ENCODE measurements around the gene SNUPN. TPM values are rescaled to one million over a fixed set of nuclear protein-coding genes. Genes with fewer than 3 reads are reported as not detected.
A peak's percentile ranks its signal among the peaks of the same experiment; 100 is the strongest.

SNUPN gene
- total RNA-seq, 2 donors from 2014 or later = 13.7 to 17.3 TPM

GRCh38 chr15:75631935-75632334 is 6.4 kb upstream of the SNUPN start:
- no peak for DNase-seq (ENCODE audit: low spot score)

GRCh38 chr15:75622505-75622904 is 3.0 kb downstream of the SNUPN start:
- no peak overlapping the region for H3K27ac ChIP-seq
- peaks cover 0 to 14% of the 10 kb centered on the region in 2 donors for H3K4me1 ChIP-seq
- peaks cover 20% of the 10 kb centered on the region for H3K36me3 ChIP-seq
- H3K27me3 ChIP-seq = no peaks in the 10 kb centered on the region
- H3K9me3 ChIP-seq = no peaks in the 10 kb centered on the region
- no peak for TF ChIP-seq CTCF (IDR thresholded peaks at IDR 0.05)
- no peak for DNase-seq (ENCODE audit: low spot score)
- no peak overlapping the region for H3K4me3 ChIP-seq

More at GRCh38 chr15:75631935-75632334, 6.4 kb upstream of the SNUPN start:
- Histone ChIP-seq H3K4me1 (peaks cover 0 to 2% of the 10 kb centered on the region in 2 donors), H3K27ac (no peak overlapping the region), H3K36me3 (no peaks in the 10 kb centered on the region), H3K27me3 (no peaks in the 10 kb centered on the region), H3K4me3 (no peak overlapping the region), H3K9me3 (no peaks in the 10 kb centered on the region)
- TF ChIP-seq CTCF (IDR thresholded peaks at IDR 0.05) = no peak

- Histone ChIP-seq H3K4me3 (no peak overlapping the region), H3K4me1 (peaks cover 0 to 8% of the 10 kb centered on the region in 2 donors), H3K27me3 (no peaks in the 10 kb centered on the region), H3K27ac (peak overlapping the region; percentile 65 to 66), H3K36me3 (peaks cover 35% of the 10 kb centered on the region), H3K9me3 (no peaks in the 10 kb centered on the region)
- DNase-seq (ENCODE audit: low spot score) = peak; percentile 93
- no peak for TF ChIP-seq CTCF (IDR thresholded peaks at IDR 0.05)
These were observed 4.6 kb downstream of the SNUPN start for GRCh38 chr15:75620841-75621391.

GRCh38 chr15:75620058-75620820 is 5.3 kb downstream of the SNUPN start:
- Histone ChIP-seq H3K9me3 (no peaks in the 10 kb centered on the region), H3K4me3 (no peak overlapping the region), H3K27me3 (no peaks in the 10 kb centered on the region), H3K27ac (peak overlapping the region; percentile 65 to 66), H3K4me1 (peaks cover 0 to 7% of the 10 kb centered on the region in 2 donors), H3K36me3 (peaks cover 40% of the 10 kb centered on the region)
- DNase-seq (ENCODE audit: low spot score) = no peak
- no peak for TF ChIP-seq CTCF (IDR thresholded peaks at IDR 0.05)

- H3K4me1 ChIP-seq = peaks cover 0 to 7% of the 10 kb centered on the region in 2 donors
- H3K36me3 ChIP-seq = peaks cover 68% of the 10 kb centered on the region
- no peak for TF ChIP-seq CTCF (IDR thresholded peaks at IDR 0.05)
- H3K9me3 ChIP-seq = no peaks in the 10 kb centered on the region
- DNase-seq (ENCODE audit: low spot score) = no peak
- H3K27ac ChIP-seq = no peak overlapping the region
- no peak overlapping the region for H3K4me3 ChIP-seq
- H3K27me3 ChIP-seq = no peaks in the 10 kb centered on the region
These were observed 8.8 kb downstream of the SNUPN start for GRCh38 chr15:75616766-75617165.
